ENCODE results near the gene SPATS2L. TPM values are rescaled to one million over a fixed set of nuclear protein-coding genes. Genes with fewer than 3 reads are reported as not detected.
"Not testable (repeated sequence)": the region's sequence is repeated elsewhere in the genome, so short reads cannot be mapped to it uniquely, and the experiment has no call there.

Gene SPATS2L
- total RNA-seq, 4 donors from 2014 or later: 33.4 to 236 (median 159) TPM

- no peak overlapping the region for H3K27ac ChIP-seq
- H3K36me3 ChIP-seq: no peaks in the 10 kb centered on the region
- 84% methylated on average over 1 of the region's 1 CpG; no CpG with 5 or more reads in 1 of the 2 donors for WGBS, 2 donors (ENCODE audit: low coverage in 1 of 2)
- intact Hi-C loops (cut with DNase I; ENCODE audit: low total_unique reads) (no loop called here), in situ Hi-C loops (cut with MboI; ENCODE audit: low pct_ligation_motif_present in 1 of 4, low pct_unique_long_range_greater_than_20kb in 1 of 4, low sequenced_read_pairs in 3 of 4) (no loop called here)
- no peak for DNase-seq
- TF ChIP-seq POLR2A (IDR thresholded peaks at IDR 0.05): no peak
- TF ChIP-seq POLR2AphosphoS5 (IDR thresholded peaks at IDR 0.05): no peak
- no peak for TF ChIP-seq CTCF (IDR thresholded peaks at IDR 0.05)
- TF ChIP-seq EP300 (IDR thresholded peaks at IDR 0.05; ENCODE audit: low read depth): no peak
- no peak overlapping the region for H3K4me3 ChIP-seq
- H3K4me1 ChIP-seq: peaks cover 8 to 59% (median 22%) of the 10 kb centered on the region in 4 donors
- no peaks in the 10 kb centered on the region for H3K9me3 ChIP-seq
- no peaks in the 10 kb centered on the region for H3K27me3 ChIP-seq
These were observed 34.9 kb downstream of the SPATS2L start for GRCh38 chr2:200341376-200341775.

GRCh38 chr2:200342235-200342634 is 35.7 kb downstream of the SPATS2L start:
- DNase-seq: no peak
- Histone ChIP-seq H3K27me3 (no peaks in the 10 kb centered on the region), H3K9me3 (no peaks in the 10 kb centered on the region), H3K4me3 (no peak overlapping the region), H3K27ac (no peak overlapping the region), H3K4me1 (peaks cover 8 to 58% (median 21%) of the 10 kb centered on the region in 4 donors), H3K36me3 (no peaks in the 10 kb centered on the region)
- no peak for TF ChIP-seq CTCF (IDR thresholded peaks at IDR 0.05)
- no peak for TF ChIP-seq EP300 (IDR thresholded peaks at IDR 0.05; ENCODE audit: low read depth)
- TF ChIP-seq POLR2AphosphoS5 (IDR thresholded peaks at IDR 0.05): no peak
- no peak for TF ChIP-seq POLR2A (IDR thresholded peaks at IDR 0.05)
- intact Hi-C loops (cut with DNase I; ENCODE audit: low total_unique reads): no loop called here
- WGBS, 2 donors (ENCODE audit: low coverage in 1 of 2): 74% methylated on average over 2 of the region's 2 CpGs; no CpG with 5 or more reads in 1 of the 2 donors
- in situ Hi-C loops (cut with MboI; ENCODE audit: low pct_ligation_motif_present in 1 of 4, low pct_unique_long_range_greater_than_20kb in 1 of 4, low sequenced_read_pairs in 3 of 4): no loop called here

GRCh38 chr2:200342654-200343053 is 36.2 kb downstream of the SPATS2L start:
- WGBS, 2 donors (ENCODE audit: low coverage in 1 of 2): 66 to 83% methylated on average over 1 of the region's 1 CpG
- intact Hi-C loops (cut with DNase I; ENCODE audit: low total_unique reads): no loop called here
- H3K9me3 ChIP-seq: no peaks in the 10 kb centered on the region
- H3K36me3 ChIP-seq: no peaks in the 10 kb centered on the region
- in situ Hi-C loops (cut with MboI; ENCODE audit: low pct_ligation_motif_present in 1 of 4, low pct_unique_long_range_greater_than_20kb in 1 of 4, low sequenced_read_pairs in 3 of 4): no loop called here
- no peak overlapping the region for H3K4me3 ChIP-seq
- DNase-seq: no peak
- H3K27me3 ChIP-seq: no peaks in the 10 kb centered on the region
- peaks cover 8 to 54% (median 20%) of the 10 kb centered on the region in 4 donors for H3K4me1 ChIP-seq
- TF ChIP-seq POLR2A (IDR thresholded peaks at IDR 0.05) (no peak), POLR2AphosphoS5 (IDR thresholded peaks at IDR 0.05) (no peak), EP300 (IDR thresholded peaks at IDR 0.05; ENCODE audit: low read depth) (no peak), CTCF (IDR thresholded peaks at IDR 0.05) (no peak)
- H3K27ac ChIP-seq: no peak overlapping the region

- H3K9me3 ChIP-seq; H3K4me3 ChIP-seq; intact Hi-C loops (cut with DNase I; ENCODE audit: low total_unique reads); DNase-seq; H3K27ac ChIP-seq; H3K36me3 ChIP-seq; in situ Hi-C loops (cut with MboI; ENCODE audit: low pct_ligation_motif_present in 1 of 4, low pct_unique_long_range_greater_than_20kb in 1 of 4, low sequenced_read_pairs in 3 of 4); H3K27me3 ChIP-seq: not testable (repeated sequence)
- 90 to 100% methylated on average over 1 of the region's 1 CpG for WGBS, 2 donors (ENCODE audit: low coverage in 1 of 2)
- H3K4me1 ChIP-seq: peaks cover 8 to 39% (median 14%) of the 10 kb centered on the region in 4 donors
These were observed 37.7 kb downstream of the SPATS2L start for GRCh38 chr2:200344202-200344601.

- no peak for DNase-seq
- intact Hi-C loops (cut with DNase I; ENCODE audit: low total_unique reads): no loop called here
- peaks cover 8 to 31% (median 11%) of the 10 kb centered on the region in 4 donors for H3K4me1 ChIP-seq
- no peaks in the 10 kb centered on the region for H3K9me3 ChIP-seq
- H3K36me3 ChIP-seq: no peaks in the 10 kb centered on the region
- no peak overlapping the region for H3K4me3 ChIP-seq
- H3K27me3 ChIP-seq: no peaks in the 10 kb centered on the region
- H3K27ac ChIP-seq: peak overlapping the region; percentile 36 to 58 (median 50)
- in situ Hi-C loops (cut with MboI; ENCODE audit: low pct_ligation_motif_present in 1 of 4, low pct_unique_long_range_greater_than_20kb in 1 of 4, low sequenced_read_pairs in 3 of 4): no loop called here
- TF ChIP-seq POLR2AphosphoS5 (IDR thresholded peaks at IDR 0.05) (peak in 1 of 3 donors; percentile 17), CTCF (IDR thresholded peaks at IDR 0.05) (no peak), POLR2A (IDR thresholded peaks at IDR 0.05) (no peak), EP300 (IDR thresholded peaks at IDR 0.05; ENCODE audit: low read depth) (no peak)
- 42 to 63% methylated on average over 1 of the region's 1 CpG for WGBS, 2 donors (ENCODE audit: low coverage in 1 of 2)
These were observed 39.5 kb downstream of the SPATS2L start for GRCh38 chr2:200345975-200346374.
